Stimulated activated CD4-positive, alpha-beta T cell treated with anti-CD3 and anti-CD28 coated beads, Interleukin-15, amount 100 ng/mL, for 48 hours (primary cell): ENCODE measurements around the gene SUMO1.
"Not testable (repeated sequence)": the region's sequence is repeated elsewhere in the genome, so short reads cannot be mapped to it uniquely, and the experiment has no call there.

ENCODE experiments used
- DNase-seq, 2 donors: peaks; one replicate each; pipeline ENCODE4 v3.0.0-alpha.2; 2020; ENCODE audit warnings: low read depth in 2 of 2

SUMO1 gene

GRCh38 chr2:202238234-202239197, at the start of gene SUMO1:
Gene SUMO1 (minus strand): TSS chr2:202238597. CDS start chr2:202238451, 146 bp downstream.
- peak; percentile 80 to 87 for DNase-seq

GRCh38 chr2:202286595-202286994, 48.2 kb upstream of the SUMO1 start:
- DNase-seq = no peak

- no peak for DNase-seq
These were observed 40.5 kb upstream of the SUMO1 start for GRCh38 chr2:202278944-202279343.

- DNase-seq = no peak
These were observed 39.8 kb upstream of the SUMO1 start for GRCh38 chr2:202278036-202278760.

GRCh38 chr2:202276078-202276720, 37.8 kb upstream of the SUMO1 start:
- DNase-seq = not testable (repeated sequence)

GRCh38 chr2:202270487-202270886, 32.1 kb upstream of the SUMO1 start:
- DNase-seq = no peak

- no peak for DNase-seq
These were observed 31.2 kb upstream of the SUMO1 start for GRCh38 chr2:202269585-202269984.

- no peak for DNase-seq
These were observed 29.1 kb upstream of the SUMO1 start for GRCh38 chr2:202267495-202267894.

GRCh38 chr2:202265467-202266277, 27.3 kb upstream of the SUMO1 start, which contains the start of gene NOP58:
Gene NOP58 (plus strand): TSS chr2:202265763. CDS start chr2:202265942, 179 bp downstream.
- peak; percentile 86 for DNase-seq

- DNase-seq = no peak
These were observed 23.1 kb upstream of the SUMO1 start for GRCh38 chr2:202261531-202261930.

GRCh38 chr2:202251494-202251893, 13.1 kb upstream of the SUMO1 start:
- no peak for DNase-seq

- no peak for DNase-seq
These were observed 11.3 kb upstream of the SUMO1 start for GRCh38 chr2:202249521-202250253.

- DNase-seq = not testable (repeated sequence)
These were observed 9.3 kb upstream of the SUMO1 start for GRCh38 chr2:202247710-202248109.

GRCh38 chr2:202237787-202238233, 587 bp downstream of the SUMO1 start:
- DNase-seq = no peak

GRCh38 chr2:202221873-202222272, 16.5 kb downstream of the SUMO1 start:
- DNase-seq = no peak

GRCh38 chr2:202215179-202215578, 23.2 kb downstream of the SUMO1 start:
- no peak for DNase-seq

GRCh38 chr2:202208526-202208925, 29.9 kb downstream of the SUMO1 start:
- DNase-seq = no peak

- DNase-seq = no peak
These were observed 33.5 kb downstream of the SUMO1 start for GRCh38 chr2:202204855-202205254.

GRCh38 chr2:202203348-202203747, 35.0 kb downstream of the SUMO1 start:
- no peak for DNase-seq
